Ovary (tissue), 9 donors: Measurements from ENCODE around the gene GGA1. TPM values are rescaled to one million over a fixed set of nuclear protein-coding genes. Genes with fewer than 3 reads are reported as not detected.

Source experiments
- DNase-seq, 5 donors: peaks; one replicate each; pipeline ENCODE4 v3.0.0-alpha.2; 2019 to 2020
- H3K27ac ChIP-seq, 2 donors: fragments of 200-600 bp; one replicate each; pipeline versions ENCODE4 v1.5.1 to v1.8.0; 2019 to 2022
- H3K27me3 ChIP-seq: fragments of 200-600 bp; one replicate; pipeline ENCODE4 v1.8.0; 2022
- H3K36me3 ChIP-seq: fragments of 200-600 bp; sonication (generic); one replicate; pipeline ENCODE4 v1.5.1; 2019
- H3K4me1 ChIP-seq: one replicate; pipeline ENCODE4 v1.8.1; 2013; ENCODE audit warnings: mild to moderate bottlenecking, moderate library complexity; ENCODE audit not compliant: insufficient read depth
- H3K4me3 ChIP-seq: fragments of 200-600 bp; sonication (generic); one replicate; pipeline ENCODE4 v1.5.1; 2017
- H3K9me3 ChIP-seq, 2 donors: fragments of 200-600 bp in 1 of 2; sonication (generic) in 1 of 2; one replicate each; pipeline versions ENCODE4 v1.5.1 to v1.8.1; 2013 to 2019; ENCODE audit warnings: mild to moderate bottlenecking in 1 of 2, moderate library complexity in 1 of 2
- EP300 ChIP-seq: sonication (generic); formaldehyde crosslinking; IDR thresholded peaks from one replicate; pipeline ENCODE4 v1.6.1; 2017; ENCODE audit warnings: antibody characterized with exemption
- POLR2A ChIP-seq: fragments of 450-650 bp; IDR thresholded peaks from one replicate; pipeline ENCODE4 v1.6.1; 2017; ENCODE audit warnings: antibody characterized with exemption, mild to moderate bottlenecking, moderate library complexity
- WGBS, 3 donors: extraction: QIAGEN DNeasy Blood & Tissue Kit in 1 of 3; methylation state at CpG; one replicate each; pipeline versions ENCODE4 v1.1.5 to v1.1.7; 2013 to 2017; 5-methylcytosine and 5-hydroxymethylcytosine counted together
- intact Hi-C, 4 donors: fragments of 100-400 bp; cut with DNase I; formaldehyde crosslinking; loops; one replicate each; pipeline versions ENCODE4 v1.11.0 to v1.15.1; 2022 to 2023
- polyA plus RNA-seq, 2 donors: library from polyadenylated mRNA; stranded (reverse); fragments of 200-250 nt in 1 of 2; fragments of 350-450 nt in 1 of 2; fragmentation: Illumina TruSeq in 1 of 2; extraction: RNeasy Lipid Tissue Mini Kit (QIAGEN cat#74804) in 1 of 2; gene quantifications; one replicate each; pipeline ENCODE4 v1.2.3, GENCODE V29; 2013 to 2014
- total RNA-seq, 7 donors: library from RNA; depleted of rRNA in 2 of 7; stranded (reverse); fragments of >200 nt in 2 of 7; fragmentation: NEBNext Ultra II Directional in 3 of 7; extraction: Animal tissue kit (Norgen Biotek cat#: 25700) in 3 of 7; gene quantifications; one replicate each; pipeline versions ENCODE4 v1.1.0 to v1.2.4, GENCODE V29; 2016 to 2023
- TF ChIP-seq, protein P1 (sequence below), 3 donors: fragments of 450-650 bp in 2 of 3; fragments of 200-600 bp in 1 of 3; IDR thresholded peaks; one replicate each; pipeline versions ENCODE4 v1.5.1 to v1.8.0; 2016 to 2022; ENCODE audit warnings: antibody characterized with exemption in 3 of 3, mild to moderate bottlenecking in 1 of 3
- donor health status: DM: no; HTN: no; CAD: no; lungs with moderate emphysema.
- donor health status: DM: no; HTN: no; CAD: no.
- donor health status: Bipolar disorder and iron deficiency.
- donor health status: DM: yes; HTN: yes; CAD: no.
- donor health status: DM: no; HTN: no; CAD: no.
- donor health status: DM: yes; HTN: yes; CAD: no.

The GGA1 gene
- total and polyA plus RNA-seq, 9 donors: 24.1 to 64.7 (median 46.6) TPM

DNA sequence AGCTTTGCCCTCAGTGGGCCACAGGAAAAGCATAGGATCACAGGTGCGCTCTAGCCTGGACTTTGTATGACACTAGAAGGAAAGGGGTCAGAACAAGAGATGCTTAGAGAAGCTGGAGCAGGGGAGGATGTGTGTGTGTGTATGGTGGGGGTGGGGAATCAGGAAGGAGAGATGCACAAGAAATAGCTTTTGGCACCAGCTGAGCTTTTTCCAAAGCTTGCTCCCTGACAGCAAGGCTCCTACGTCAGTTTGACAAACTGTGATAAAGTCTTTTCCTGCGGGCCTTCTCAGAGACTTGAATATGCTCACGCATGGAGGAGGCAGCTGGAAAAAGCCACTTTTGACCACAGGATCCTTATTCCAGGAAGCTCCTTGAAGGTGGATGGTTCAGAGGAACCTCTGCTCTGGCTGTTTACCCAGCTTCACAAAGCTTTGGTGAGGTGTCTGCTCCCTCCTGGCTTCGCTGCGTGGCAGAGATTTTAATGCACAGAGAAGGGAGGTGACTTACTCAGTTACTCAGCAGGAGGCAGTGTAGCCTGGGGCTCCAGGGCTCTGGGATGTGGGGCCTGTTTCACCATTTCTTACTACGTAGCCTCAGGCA is 44.4 kb upstream of the GGA1 start:
- DNase-seq: peak in 1 of 5 donors; percentile 42
- Histone ChIP-seq H3K9me3 (no peaks in the 10 kb centered on the region), H3K4me3 (no peak overlapping the region), H3K27ac (peak overlapping the region; percentile 14 to 99), H3K27me3 (no peaks in the 10 kb centered on the region), H3K4me1 (peaks cover 17% of the 10 kb centered on the region), H3K36me3 (peaks cover 4% of the 10 kb centered on the region)
- intact Hi-C loops: no loop called here
- TF ChIP-seq POLR2A (no peak), EP300 (no peak)
- TF ChIP-seq, protein P1, sequence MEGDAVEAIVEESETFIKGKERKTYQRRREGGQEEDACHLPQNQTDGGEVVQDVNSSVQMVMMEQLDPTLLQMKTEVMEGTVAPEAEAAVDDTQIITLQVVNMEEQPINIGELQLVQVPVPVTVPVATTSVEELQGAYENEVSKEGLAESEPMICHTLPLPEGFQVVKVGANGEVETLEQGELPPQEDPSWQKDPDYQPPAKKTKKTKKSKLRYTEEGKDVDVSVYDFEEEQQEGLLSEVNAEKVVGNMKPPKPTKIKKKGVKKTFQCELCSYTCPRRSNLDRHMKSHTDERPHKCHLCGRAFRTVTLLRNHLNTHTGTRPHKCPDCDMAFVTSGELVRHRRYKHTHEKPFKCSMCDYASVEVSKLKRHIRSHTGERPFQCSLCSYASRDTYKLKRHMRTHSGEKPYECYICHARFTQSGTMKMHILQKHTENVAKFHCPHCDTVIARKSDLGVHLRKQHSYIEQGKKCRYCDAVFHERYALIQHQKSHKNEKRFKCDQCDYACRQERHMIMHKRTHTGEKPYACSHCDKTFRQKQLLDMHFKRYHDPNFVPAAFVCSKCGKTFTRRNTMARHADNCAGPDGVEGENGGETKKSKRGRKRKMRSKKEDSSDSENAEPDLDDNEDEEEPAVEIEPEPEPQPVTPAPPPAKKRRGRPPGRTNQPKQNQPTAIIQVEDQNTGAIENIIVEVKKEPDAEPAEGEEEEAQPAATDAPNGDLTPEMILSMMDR (IDR thresholded peaks at IDR 0.05): no peak
- WGBS, 3 donors: 50 to 54% (median 53%) methylated on average over 7 of the region's 7 CpGs

DNA sequence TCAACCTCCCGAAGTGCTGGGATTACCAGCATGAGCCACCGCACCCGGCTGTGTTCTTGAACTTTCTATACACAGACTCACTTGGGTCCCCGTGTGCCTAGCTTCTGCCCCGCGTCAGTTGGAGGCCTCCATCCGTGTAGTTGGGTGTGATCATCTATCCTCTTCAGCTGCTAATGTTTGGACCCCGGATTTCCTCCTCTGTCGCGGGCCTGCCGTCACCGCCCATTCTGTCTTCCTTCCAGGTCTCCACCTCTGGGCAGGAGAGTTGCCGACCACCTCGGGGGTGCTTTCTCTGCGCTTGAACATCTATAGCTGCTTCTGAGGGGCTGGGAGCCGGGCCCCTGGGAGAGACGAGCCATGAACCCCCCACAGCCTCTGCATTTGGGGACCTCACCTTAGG is 42.8 kb upstream of the GGA1 start:
- H3K4me3 ChIP-seq: no peak overlapping the region
- H3K9me3 ChIP-seq: no peaks in the 10 kb centered on the region
- intact Hi-C loops: loop anchor here (2.0 kb wide), 3 partner anchors 21 to 27 kb away; no protein-coding TSS in a partner anchor
- H3K36me3 ChIP-seq: peaks cover 4% of the 10 kb centered on the region
- peak in 2 of 5 donors; percentile 32 to 35 for DNase-seq
- no peaks in the 10 kb centered on the region for H3K27me3 ChIP-seq
- TF ChIP-seq, protein P1 (IDR thresholded peaks at IDR 0.05): no peak
- TF ChIP-seq EP300 (no peak), POLR2A (no peak)
- 61 to 66% (median 64%) methylated on average over 17 of the region's 17 CpGs for WGBS, 3 donors
- peaks cover 20% of the 10 kb centered on the region for H3K4me1 ChIP-seq
- no peak overlapping the region for H3K27ac ChIP-seq

DNA sequence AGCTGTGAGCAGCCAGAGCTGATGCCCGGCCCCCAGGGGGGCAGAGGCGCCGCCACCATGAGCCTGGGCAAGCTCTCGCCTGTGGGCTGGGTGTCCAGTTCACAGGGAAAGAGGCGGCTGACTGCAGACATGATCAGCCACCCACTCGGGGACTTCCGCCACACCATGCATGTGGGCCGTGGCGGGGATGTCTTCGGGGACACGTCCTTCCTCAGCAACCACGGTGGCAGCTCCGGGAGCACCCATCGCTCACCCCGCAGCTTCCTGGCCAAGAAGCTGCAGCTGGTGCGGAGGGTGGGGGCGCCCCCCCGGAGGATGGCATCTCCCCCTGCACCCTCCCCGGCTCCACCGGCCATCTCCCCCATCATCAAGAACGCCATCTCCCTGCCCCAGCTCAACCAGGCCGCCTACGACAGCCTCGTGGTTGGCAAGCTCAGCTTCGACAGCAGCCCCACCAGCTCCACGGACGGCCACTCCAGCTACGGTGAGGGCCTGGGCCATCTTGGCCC is 42.3 kb upstream of the GGA1 start:
- peak in 2 of 5 donors; percentile 37 to 43 for DNase-seq
- H3K4me3 ChIP-seq: no peak overlapping the region
- intact Hi-C loops: loop anchor here (2.0 kb wide), 3 partner anchors 22 to 28 kb away; no protein-coding TSS in a partner anchor
- H3K27me3 ChIP-seq: no peaks in the 10 kb centered on the region
- peaks cover 4% of the 10 kb centered on the region for H3K36me3 ChIP-seq
- TF ChIP-seq, protein P1 (IDR thresholded peaks at IDR 0.05): no peak
- TF ChIP-seq POLR2A: no peak
- no peak for TF ChIP-seq EP300
- H3K9me3 ChIP-seq: no peaks in the 10 kb centered on the region
- 76 to 81% (median 77%) methylated on average over 25 to 28 of the region's 28 CpGs for WGBS, 3 donors
- peaks cover 20% of the 10 kb centered on the region for H3K4me1 ChIP-seq
- peak overlapping the region in 1 of 2 donors; percentile 25 for H3K27ac ChIP-seq

DNA sequence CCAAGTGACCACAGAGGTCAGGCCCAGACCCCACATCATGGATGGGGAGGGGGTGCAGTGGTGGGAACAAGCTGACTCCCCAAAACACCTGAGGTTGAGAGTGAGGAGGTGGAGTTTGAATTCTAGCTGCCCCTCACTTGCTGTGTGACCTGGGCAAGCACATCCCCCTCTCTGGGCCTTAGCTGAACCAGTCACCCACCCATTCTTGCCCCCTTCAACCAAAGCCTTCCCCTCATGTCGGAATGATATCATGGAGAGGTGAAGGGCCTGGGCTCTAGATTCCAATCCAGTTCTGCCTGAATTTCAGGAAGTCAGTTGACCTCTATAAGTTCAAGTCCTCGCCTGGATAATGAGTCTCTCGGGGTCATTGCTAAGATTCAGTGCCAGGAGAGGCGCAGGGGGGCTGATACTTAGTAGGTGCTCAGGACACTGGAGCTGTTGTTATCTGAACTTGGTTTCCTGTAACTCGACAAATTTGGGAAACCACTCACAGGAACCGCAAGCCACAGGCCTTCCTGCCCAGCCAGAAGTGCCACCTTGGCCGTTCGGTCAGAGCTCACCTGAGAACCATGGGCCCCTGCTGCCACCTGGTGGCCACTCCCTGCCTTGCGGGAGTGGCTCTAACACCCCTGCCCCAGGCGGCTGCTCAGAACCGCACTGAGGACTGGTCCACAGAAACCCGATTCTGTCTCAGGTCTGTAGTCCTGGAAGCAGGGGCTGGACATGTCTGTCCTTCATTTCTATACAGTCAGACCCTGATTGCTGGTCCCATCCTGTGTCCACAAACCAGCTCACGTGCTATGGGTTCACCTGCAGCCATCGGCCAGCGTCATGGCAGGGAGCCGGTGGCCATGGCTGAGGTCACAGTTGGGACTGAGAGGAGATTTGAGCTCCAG is 41.5 kb upstream of the GGA1 start:
- TF ChIP-seq POLR2A: no peak
- TF ChIP-seq, protein P1 (IDR thresholded peaks at IDR 0.05): peak; percentile 87 to 96 (median 92)
- WGBS, 3 donors: 44 to 56% (median 51%) methylated on average over 16 of the region's 16 CpGs
- H3K4me1 ChIP-seq: peaks cover 17% of the 10 kb centered on the region

More for the DNA sequence above, 41.5 kb upstream of the GGA1 start:
- H3K27ac ChIP-seq: peak overlapping the region in 1 of 2 donors; percentile 25
- intact Hi-C loops: loop anchor here (2.0 kb wide), 3 partner anchors 22 to 28 kb away; no protein-coding TSS in a partner anchor
- DNase-seq: peak; percentile 71 to 89 (median 87)
- H3K36me3 ChIP-seq: peaks cover 4% of the 10 kb centered on the region
- H3K9me3 ChIP-seq: no peaks in the 10 kb centered on the region
- H3K4me3 ChIP-seq: no peak overlapping the region
- H3K27me3 ChIP-seq: no peaks in the 10 kb centered on the region
